Inferior parietal cortex (tissue), 1 donor: ENCODE results near the gene UBE2G2.
A peak's percentile ranks its signal among the peaks of the same experiment; 100 is the strongest.

Experiments
- DNase-seq: peaks from one replicate; pipeline ENCODE4 v3.0.0-alpha.2; 2016; ENCODE audit errors: extremely low spot score

The UBE2G2 gene

GRCh38 chr21:44801468-44802395, at the start of gene UBE2G2:
TSS of gene UBE2G2 (minus strand) at chr21:44801820. CDS start at chr21:44801748, 72 bp downstream.
- peak; percentile 84 for DNase-seq

DNA sequence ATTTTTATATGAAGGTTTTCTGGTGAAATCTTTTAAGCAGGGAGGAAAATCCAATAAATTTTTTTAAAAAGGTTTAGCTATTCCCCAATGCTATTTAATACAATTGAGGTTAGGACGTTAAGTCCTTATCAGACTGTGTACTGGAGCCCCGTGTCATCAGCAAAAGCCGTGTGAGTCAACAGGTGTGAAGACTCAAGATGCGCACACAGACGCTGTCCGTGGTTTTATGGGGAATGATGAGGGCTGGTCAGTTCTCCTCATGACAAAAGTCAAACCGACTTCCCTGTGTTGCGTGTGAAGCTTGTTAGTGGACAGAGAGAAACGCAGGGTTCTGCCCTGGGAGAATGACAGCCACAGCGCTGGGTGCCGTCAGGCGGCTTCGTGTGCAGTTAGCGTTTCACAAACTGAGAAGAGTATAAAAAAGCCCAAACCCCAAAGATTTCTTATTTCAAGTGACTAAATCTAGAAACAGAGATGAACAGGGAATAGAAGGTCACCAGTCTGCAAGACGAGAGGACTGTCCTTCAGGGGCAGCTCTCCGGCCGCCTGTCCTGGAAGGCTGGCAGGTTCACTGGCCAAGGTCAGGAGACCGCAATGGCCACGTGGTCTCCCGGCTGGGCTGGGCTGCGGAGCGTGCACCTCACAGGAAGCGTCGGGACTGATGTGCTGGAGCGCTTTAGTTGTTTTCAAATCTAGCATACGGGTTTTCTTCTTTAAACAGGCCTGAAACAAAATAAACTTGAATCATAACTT, 49.5 kb upstream of the UBE2G2 start:
- DNase-seq = no peak

DNA sequence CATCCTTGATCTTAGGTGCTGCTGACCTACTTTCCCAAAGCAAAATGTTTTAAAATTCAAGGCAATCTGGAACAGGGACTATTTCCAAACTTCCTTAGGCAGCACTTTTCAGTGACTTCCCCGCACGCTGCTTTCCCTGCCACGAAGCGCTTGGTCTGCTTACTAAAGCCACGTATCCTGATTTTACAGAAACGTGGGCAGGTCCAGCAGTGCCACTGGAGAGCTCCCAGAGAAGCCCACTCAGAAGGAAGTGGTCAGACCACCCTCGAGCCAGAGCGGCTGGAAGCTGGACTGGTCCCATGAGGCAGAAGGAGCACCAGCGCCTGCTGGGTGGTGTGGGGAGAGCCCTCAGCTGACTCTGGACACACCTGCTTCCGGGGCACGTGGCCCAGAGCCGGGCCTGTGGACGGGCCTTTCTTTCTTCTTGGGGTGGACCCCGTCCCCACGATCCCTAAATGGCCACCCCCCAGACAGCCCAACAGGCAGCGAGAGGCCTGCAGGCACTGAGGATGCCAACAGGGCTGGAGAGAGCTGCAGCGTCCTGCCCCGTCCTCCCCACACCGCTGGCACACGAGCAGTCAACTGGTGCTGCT, 48.7 kb upstream of the UBE2G2 start:
- DNase-seq = no peak

DNA sequence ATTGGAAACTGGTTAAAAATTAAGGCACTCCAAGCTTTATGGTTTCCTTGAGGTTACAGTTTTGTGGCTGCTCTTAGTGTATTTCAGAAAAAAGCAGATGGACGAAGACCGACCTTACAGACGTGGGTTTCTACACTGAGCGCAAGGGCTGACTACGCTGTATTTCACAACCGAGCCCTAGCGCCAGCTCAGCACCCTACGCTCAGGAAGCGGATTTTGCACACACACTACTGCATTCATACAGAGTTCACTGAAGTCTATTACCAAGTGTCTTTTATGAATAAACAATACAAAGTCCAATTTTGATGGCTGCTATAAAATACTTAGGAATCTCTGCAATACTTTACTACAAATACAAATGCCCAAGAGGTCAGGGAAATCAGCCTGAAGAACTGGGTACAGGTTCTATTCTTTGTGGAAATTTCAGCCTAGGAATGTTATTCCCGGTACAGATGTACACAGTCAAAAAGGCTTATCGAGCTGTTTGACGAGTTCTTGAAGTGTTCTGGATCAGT, 48.1 kb upstream of the UBE2G2 start:
- DNase-seq = no peak

DNA sequence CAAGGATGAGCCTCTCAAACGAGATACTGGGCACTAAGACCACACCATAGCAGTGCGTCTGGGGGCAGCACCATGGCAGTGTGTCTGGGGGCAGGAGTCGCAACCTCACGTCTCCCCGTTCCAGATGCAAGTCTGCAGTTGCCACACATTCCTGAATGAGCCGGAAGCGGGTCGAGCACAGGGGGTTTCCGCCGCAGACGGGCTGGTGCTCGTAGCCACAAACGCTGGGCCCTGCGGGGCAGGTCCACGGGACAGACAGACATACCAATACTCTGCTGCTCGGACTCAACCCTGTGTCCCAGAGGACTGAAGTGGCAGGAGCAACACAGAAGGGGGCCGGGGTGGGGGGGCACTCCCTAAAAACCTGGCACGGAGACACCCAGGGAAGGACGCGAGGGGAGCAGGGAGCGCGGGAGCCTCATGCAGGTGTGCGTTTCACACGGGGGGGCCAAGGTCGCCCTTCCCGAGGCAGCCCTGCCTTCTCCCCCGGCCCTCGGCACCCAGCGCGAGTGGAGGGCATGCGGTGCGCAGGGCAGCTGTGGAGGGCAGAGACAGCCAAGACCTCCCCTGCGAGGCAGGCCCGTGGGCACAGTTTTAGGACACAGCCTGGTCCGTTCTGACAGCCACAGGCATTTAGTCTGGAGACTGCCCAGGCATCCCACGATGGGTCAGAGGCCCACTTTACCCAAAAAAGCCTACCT, 47.4 kb upstream of the UBE2G2 start:
- no peak for DNase-seq

GRCh38 chr21:44847261-44848056, 45.8 kb upstream of the UBE2G2 start:
- DNase-seq = no peak

- DNase-seq = peak; percentile 28
Measured at GRCh38 chr21:44846485-44847260, 45.1 kb upstream of the UBE2G2 start.

GRCh38 chr21:44846224-44846484, 44.5 kb upstream of the UBE2G2 start:
- DNase-seq = no peak

DNA sequence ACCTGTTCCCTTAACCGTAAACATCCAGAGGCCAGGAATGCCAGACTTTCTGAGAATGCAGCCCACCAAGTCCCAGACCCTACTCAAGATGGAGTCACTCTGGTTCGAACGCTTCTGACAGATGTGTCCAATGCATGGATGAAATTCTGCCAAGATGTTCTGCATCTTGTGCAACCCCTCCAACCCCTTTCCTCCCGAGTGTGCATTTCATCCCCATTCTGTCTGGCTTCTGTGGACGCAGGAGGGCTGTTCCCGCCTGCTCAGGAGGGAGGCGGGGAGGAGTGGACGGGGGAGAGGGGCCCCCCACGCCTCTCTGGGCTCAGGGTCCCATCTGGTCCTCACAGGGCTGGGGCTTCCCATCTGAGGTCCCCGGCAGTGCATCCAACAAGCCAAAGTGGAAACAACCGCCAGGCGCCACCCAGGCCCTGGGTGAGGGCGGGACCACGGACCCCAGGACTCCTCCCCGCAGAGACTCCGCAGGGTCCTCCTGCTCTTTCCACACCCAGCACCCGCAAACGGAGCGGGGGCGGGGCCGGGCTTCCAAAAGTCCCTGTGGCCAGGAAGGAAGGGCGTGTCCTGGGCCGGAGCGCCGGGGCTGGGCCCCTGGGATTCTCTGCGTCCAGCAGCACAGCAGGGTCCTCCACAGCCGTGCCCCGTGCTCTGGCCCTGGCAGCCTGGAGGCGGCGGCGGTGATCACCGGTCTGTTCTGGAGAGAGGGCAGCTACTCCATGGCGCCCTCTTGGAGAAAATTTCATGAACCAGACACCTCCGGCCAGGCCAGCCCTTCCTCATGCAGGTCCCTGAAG, 44.0 kb upstream of the UBE2G2 start:
- DNase-seq = peak; percentile 16

DNA sequence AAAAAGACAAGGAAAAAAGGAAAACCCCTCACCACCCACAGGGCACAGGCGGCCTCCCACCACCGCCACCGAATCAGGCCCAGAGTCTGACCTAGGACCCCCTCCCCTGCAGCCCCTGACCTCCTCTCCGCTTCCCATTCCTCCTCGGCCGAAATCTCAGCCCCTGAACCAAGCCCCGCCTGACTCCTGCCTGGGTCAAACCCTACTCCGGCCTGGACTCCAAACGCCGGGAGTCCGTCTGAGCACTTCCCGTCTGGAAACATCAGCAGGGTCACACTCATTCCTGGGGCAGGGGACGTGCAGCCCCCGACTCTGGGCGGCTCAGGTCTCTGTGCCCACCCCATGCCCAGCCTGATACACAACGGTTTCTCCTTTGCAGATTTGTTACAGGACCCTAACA, 42.6 kb upstream of the UBE2G2 start:
- DNase-seq = no peak

DNA sequence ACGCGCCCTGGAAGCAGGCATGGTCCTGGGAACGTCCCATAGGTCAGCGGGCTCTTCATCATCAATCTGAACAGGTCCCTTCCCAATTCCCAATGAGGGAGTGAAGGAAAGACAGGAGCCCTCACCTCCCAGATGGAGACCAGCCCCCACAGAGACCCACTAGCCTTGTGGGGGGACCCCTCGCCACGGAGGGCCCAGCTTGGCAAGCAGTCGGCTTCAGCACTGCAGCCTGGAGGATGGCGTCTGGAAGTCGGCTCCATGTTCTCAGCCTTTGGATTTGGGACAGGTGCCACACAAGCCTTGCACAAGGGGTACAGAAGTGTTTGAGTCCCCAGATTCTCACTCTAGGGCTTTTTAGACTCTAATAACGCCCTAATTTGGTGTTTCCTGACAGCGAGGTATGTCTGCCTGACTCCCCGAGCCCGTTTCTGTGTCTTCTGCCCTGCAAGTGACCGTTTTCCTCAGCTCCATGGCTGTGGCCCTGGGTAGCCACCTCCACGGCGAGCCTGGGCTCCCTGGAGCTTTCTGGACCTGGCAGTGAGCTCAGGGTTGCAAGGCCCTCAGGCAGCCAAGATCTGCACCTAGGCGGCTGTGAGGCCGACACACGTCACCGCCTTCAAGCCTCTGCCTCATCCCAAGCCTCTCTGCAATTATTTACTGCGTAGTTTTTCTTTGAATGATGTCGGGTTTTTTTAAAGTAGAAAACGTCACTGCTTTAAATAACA, 41.3 kb upstream of the UBE2G2 start:
- DNase-seq = no peak

- no peak for DNase-seq
Measured at GRCh38 chr21:44842087-44842486, 40.5 kb upstream of the UBE2G2 start.

DNA sequence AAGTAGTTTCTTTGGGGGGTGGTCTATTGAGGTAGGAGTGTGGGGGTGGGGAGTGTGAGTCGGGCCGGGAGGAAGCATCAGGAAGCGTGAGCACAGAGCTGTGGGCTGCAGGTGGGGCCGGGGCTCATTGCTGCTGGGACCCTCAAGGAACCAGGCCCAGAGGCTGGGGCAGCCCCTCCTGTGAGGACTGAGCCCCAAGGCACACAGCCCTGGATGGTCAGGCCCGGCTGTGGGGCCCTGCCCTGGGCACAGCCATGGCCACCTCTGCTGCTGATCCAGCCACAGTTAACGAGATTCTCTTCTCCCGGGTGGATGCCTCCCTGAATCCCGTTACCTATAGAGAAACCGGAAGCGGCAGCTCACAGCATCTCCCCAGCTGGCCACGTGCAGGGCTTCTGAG, 39.2 kb upstream of the UBE2G2 start:
- no peak for DNase-seq

- DNase-seq = no peak
Measured at GRCh38 chr21:44838951-44839350, 37.3 kb upstream of the UBE2G2 start.

DNA sequence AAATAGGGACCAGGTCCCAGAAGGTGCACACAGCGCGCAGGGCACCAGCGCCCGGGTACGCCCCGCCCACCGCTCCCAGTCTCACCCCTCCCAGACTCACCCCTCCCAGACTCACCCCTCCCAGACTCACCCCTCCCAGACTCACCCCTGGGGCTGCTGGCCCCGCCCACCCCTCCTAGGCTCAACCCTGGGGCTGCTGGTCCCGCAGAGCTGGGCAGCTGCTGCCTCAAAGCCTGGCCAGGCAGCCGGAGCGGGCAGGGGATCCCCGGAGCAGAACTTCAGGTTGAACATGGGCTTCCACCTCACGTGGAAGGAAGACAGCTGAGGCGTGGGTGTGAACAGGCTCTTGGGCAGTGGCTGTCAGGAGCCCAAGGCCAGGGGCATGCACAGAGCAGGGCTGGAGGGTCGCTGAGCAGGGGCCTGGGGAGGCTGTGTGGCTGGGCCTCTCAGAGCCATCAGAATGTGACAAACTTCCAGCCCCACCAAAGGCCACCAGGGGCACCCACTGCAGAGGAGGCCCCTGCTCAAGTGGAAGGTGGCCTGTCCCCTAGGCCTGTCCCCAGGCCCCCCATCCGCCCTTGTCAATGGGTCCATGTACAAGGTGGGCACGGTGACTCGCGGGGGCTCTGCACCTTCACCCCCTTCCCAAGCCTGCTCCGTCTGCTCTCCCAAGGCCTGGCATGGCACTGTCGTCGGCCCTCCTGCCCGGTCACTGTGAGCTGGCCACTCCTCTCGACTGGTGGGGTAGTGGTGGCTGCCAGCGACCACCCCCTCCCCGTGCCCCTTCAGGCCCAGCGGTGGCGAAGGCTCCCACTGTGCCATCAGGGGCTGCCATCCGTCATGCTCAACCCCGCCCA, 36.6 kb upstream of the UBE2G2 start:
- DNase-seq = no peak

GRCh38 chr21:44837537-44837936, 35.9 kb upstream of the UBE2G2 start:
- DNase-seq = no peak

GRCh38 chr21:44836666-44837471, 35.2 kb upstream of the UBE2G2 start:
- DNase-seq = no peak
